HFF-Myc (cell line): Measurements from ENCODE around the gene DHRS3.
A peak's percentile ranks its signal among the peaks of the same experiment; 100 is the strongest.

Experiments used
- DNase-seq: peaks from one replicate; pipeline ENCODE4 v3.0.0-alpha.2; 2011; ENCODE audit warnings: low read depth; ENCODE audit errors: extremely low read depth
- H3K4me3 ChIP-seq: replicated peaks from 2 replicates; pipeline ENCODE4 v1.5.1; 2011; ENCODE audit warnings: low read depth, mild to moderate bottlenecking, control low read depth, low read length
- TF ChIP-seq, protein P1 (sequence below): IDR thresholded peaks from 2 replicates; pipeline ENCODE4 v1.5.1; 2012; ENCODE audit warnings: mild to moderate bottlenecking, low read depth, low read length, control low read depth; ENCODE audit errors: missing control alignments

Gene DHRS3

DNA sequence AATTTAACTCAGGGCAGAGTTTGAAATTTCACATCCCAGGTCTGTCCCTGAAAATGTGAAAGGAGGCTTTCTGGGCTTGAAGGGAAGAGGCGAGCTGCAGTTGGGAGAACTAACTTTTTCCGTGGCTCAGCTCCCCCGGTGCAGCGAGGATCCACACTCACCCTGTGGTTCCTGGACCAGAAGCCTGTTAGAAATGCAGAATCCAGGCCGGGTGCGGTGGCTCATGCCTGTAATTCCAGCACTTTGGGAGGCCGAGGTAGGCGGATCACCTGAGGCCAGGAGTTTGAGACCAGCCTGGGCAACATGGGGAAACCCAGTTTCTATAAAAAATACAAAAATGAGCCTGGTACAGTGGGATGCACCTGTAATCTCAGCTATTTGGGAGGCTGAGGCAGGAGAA is 2.9 kb upstream of the DHRS3 start:
- DNase-seq = no peak
- no peak overlapping the region for H3K4me3 ChIP-seq
- TF ChIP-seq, protein P1, sequence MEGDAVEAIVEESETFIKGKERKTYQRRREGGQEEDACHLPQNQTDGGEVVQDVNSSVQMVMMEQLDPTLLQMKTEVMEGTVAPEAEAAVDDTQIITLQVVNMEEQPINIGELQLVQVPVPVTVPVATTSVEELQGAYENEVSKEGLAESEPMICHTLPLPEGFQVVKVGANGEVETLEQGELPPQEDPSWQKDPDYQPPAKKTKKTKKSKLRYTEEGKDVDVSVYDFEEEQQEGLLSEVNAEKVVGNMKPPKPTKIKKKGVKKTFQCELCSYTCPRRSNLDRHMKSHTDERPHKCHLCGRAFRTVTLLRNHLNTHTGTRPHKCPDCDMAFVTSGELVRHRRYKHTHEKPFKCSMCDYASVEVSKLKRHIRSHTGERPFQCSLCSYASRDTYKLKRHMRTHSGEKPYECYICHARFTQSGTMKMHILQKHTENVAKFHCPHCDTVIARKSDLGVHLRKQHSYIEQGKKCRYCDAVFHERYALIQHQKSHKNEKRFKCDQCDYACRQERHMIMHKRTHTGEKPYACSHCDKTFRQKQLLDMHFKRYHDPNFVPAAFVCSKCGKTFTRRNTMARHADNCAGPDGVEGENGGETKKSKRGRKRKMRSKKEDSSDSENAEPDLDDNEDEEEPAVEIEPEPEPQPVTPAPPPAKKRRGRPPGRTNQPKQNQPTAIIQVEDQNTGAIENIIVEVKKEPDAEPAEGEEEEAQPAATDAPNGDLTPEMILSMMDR = no peak

DNA sequence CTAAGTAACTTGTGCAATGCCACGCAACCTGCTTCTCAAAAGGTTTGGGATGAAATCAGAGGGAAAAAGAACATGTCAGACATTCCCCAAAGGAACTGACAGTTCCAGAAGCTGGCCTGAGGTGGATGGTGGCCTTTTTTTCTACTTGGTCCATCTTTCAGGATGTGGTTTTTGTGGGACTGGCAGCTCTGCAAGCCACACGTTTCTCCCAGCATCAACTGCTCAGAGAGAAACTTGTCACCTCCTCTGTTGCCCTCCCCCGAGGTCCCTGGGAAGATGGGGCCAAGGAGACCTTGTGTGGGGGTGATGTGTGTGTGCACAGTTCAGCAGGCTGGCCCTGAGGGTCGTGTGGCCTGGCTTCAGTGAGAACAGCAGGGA is 2.5 kb upstream of the DHRS3 start:
- TF ChIP-seq, protein P1 = no peak
- DNase-seq = no peak
- H3K4me3 ChIP-seq = no peak overlapping the region

DNA sequence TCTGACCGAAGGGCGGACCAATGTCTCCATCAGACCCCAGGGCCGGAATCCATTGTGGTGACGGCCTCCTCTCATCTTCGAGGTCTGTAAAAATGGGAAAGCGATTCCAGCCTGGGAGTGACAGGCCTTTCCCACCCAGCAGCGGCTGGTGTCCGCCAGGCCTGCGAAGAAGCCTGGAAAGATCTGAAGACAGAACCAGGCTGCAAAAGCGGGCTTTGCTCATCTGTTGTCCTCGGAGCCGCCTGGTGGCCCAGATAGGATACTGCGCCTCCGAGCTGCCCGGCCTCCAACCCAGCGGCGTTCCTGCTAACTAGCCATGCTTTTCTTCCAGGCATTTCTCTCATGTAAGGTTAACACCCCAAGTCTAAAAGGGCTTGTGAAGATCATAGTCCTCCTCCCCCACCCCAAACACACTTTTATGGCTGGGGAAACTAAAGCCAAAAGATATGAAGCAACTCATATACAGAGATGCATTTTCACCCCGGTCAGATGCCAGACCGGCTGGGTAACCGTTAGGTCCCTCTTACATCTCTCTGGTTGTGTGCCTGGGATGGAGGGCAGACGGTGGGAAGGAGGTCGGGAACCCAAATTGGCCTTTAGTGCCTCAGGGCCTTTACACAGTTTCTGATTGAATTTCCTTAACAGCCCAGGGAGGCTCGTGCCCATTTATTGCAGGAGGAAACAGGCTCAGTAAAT is 1.9 kb upstream of the DHRS3 start:
- TF ChIP-seq, protein P1 = peak; percentile 95
- H3K4me3 ChIP-seq = no peak overlapping the region
- peak; percentile 65 for DNase-seq

DNA sequence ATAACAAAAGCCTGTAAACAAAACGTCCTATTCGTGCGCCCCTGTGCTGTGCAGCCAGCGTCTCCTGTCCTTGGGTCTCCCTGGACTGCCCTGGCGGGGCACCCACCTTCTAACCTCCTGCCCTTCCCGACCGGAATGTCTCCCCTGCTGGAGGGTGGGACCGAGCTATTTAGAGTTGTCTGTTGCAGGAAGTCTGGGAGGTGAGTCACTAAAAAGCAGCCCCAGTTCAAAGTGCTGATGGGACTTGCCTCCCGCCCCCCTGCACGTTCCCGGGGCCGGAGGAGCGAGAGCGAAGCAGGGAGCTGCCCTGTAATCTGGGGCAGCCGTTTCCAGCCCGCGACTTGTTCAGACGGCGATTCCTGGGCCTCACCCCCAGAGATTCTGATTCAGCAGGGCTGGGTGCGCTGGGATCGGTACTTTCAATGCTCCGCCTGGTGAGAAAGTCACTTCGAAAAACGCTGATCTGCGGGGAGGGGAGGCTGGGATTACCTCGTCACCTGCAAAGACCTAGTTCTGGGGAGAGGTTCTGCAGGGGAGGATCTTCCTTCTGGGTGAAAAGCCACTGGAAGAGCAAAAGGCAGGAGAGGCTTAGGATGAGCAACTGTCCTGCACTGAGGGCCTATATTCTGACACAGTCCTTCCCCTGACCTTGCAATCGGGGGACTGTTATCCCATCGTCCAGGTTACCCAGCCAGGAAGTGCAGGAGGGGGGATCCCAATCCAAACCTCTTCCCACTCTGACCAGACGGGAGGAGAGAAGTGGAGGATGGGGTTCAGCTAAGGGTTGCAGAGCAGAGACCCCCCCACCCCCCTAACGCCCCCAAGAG is 1.2 kb upstream of the DHRS3 start:
- DNase-seq = peak; percentile 64
- TF ChIP-seq, protein P1 = no peak
- H3K4me3 ChIP-seq = peak overlapping the region; percentile 54

DNA sequence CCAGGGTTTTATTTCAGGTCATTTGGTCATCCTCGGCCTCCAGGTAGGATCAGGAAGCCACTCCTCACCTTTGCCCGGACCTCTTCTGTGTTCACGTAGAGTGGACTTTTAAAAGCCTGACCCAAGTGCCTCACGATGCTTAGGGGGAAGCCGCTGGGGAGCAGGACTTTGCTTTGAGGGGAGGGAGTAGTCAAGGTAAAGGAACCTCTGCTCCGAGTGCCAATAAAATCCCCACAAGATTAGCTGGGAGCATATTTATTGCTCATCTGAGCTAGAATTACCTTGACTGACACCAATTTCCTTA is 603 bp upstream of the DHRS3 start:
- no peak for DNase-seq
- TF ChIP-seq, protein P1 = no peak
- H3K4me3 ChIP-seq = peak overlapping the region; percentile 54

DNA sequence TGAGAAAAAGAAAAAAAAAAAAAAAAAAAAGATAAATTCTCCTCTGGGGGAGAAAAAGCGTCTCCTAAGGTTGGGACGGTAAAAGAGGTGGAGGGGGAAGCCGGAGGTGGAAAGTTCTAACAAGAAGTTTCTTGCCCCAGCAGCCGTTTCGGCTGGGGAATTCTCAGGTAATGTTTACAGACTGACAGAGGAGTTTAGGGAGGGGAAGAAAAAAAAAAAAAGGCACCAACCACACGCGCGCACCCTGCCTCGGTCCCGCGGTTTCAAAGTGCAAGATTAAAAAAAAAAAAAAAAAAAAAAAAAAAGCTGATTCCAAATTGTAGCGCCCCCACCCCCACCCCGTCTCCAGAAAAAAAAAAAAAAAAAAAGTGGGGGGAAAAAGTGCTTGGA is 504 bp downstream of the DHRS3 start:
- DNase-seq = no peak
- TF ChIP-seq, protein P1 = no peak
- H3K4me3 ChIP-seq = peak overlapping the region; percentile 54
